ENCODE data around the gene EXOC2. TPM values are rescaled to one million over a fixed set of nuclear protein-coding genes. Genes with fewer than 3 reads are reported as not detected.
A peak's percentile ranks its signal among the peaks of the same experiment; 100 is the strongest.
"Not testable (repeated sequence)": the region's sequence is repeated elsewhere in the genome, so short reads cannot be mapped to it uniquely, and the experiment has no call there.

EXOC2 gene
- total RNA-seq, 1 experiment from 2014 or later = 62.2 TPM

DNA sequence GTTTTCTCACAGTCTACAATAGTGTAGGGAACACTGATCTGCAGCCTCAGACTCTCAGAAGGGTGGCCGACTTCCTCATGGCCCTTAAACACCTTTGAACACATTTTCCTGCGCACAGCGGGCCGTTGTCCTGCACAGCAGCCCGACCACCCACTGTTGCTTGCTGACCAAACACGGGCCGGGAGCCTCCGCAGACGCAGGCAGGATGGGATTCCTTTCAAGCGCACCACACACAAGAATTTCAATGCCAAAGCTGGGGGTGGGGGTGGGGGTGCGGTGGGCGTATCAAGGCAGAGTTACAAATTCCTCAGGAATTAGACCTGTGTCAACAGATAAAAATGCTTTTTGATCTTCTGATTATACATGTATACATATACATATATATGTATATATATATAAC, 110.6 kb downstream of the EXOC2 start:
- DNase-seq (ENCODE audit: low read depth) = no peak

DNA sequence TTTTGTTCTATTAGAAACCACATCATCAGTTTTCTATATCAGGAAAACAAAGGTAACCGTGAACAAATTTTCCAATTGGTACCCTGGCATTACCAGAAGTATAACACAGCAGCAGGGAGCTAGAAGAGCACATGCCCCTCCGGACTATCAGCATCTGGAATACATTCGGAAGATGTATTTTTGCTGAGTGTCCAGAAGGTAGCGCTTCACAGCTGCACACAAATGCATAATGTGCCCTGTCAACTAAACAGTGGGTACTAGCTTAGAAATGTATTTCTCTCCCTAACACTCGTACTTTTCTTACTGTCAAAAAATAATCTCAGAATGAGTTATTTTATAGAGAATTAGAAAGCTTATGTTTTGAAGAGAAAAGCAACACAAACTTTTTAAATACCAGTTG, 113.6 kb downstream of the EXOC2 start:
- no peak for DNase-seq (ENCODE audit: low read depth)

DNA sequence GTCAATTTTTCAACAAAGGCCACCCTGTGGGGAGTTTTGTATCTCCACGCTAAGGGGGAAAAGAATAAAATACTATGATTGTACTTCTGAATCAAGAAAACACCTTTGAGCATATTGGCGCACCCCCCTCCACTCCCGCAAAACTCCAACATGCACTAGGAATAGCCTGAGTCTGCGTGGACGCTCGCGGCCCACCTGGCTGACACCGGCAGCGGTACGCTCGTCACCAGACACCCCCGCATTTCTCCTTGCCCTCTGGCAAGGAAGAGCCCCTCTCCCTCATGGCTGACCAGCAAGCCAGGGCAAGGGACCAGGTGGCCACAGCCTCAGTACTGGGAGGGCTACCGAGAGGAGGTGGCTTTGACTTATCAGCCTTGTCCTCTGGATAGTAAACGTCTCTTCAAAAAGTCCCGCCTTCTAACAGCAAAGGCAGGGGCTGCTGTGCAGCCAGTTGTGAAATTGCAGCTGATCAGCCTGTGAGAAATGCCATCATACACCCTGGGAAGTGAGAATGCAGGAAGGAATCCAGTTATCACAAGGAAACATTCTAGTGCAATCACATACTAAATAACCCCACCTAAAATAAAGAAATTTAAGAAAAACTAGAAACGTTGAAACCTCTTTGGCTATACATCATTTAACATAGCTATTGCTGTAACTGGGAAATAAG, 120.2 kb downstream of the EXOC2 start:
- DNase-seq (ENCODE audit: low read depth) = no peak

DNA sequence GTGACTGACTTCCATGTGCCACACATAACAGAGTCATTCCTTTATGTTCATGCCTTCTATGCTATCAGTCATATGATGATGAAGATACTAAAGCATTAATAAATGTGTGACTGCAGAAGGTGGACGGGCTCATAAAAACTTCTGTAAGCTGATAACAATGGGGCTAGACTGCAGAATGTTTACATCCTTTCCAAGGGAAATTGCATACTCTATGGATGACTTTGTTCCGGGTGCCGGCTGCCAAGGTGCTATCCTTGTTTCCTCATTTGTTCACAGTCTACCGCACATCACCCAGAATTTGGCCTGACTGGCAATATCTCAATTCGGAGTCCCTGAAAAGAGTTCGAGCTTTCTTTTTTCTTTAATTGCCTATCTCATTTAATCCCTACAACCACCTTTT, 121.0 kb downstream of the EXOC2 start:
- DNase-seq (ENCODE audit: low read depth) = no peak

DNA sequence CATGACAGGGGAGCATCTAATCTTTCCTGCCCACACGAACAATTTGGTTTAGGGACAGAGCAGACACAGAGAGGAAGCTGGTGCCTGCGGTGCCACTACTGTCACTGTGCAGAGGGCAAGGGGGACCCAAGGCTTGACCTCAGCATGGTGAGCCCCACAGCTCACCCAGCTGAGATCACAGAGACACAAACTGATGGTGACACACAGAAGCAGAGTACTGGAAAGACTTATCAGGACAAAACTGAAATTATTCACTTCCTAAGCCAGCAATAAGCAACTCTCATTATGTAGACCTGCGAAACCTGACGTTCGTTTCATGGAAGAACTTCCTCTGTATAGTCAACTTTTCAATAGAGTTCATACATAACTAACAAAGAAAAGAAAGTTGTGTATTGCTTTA, 122.1 kb downstream of the EXOC2 start:
- no peak for DNase-seq (ENCODE audit: low read depth)

DNA sequence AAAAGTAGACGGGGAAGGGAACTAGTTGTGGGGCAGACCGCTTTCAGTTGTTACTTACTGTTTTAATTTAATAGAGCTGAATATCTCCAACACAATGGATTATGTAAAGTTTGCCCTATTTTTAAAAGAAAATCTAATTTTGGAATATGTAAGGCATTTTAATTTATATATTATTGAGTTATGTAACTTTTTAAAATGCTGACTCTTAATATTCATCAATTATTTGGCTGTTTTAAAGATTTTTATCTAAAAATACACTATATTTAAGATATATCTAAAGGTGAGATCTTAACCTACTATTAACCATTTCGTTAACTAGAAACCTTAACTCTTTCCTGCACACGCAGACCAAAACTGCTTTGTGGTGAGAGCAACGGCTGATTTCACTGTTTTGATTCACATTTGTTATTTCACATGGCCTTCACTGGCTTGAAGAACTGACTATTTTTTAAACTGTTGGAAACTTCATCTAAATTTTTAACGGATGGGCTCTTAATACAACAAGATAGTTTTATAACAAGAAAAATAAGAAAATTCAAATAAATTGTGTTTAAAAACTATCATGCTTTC, 123.9 kb downstream of the EXOC2 start:
- DNase-seq (ENCODE audit: low read depth) = no peak

DNA sequence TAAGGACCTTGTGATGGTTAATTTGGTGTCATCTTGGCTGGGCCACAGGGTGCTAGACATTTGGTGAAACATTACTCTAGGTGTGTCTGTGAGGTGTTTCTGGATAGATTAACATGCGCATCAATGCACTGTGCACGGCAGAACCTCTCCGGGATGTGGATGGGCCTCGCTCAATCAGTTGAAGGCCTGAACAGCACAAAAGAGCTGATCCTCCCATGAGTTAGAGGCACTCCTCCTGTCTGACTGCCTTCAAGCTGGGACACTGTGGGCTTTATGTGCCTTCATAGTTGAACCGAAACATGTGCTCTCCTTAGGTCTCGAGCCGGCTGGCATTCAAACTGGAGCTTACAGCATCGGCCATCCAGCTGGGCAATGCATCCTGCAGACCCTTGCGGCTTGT, 124.9 kb downstream of the EXOC2 start:
- no peak for DNase-seq (ENCODE audit: low read depth)

DNA sequence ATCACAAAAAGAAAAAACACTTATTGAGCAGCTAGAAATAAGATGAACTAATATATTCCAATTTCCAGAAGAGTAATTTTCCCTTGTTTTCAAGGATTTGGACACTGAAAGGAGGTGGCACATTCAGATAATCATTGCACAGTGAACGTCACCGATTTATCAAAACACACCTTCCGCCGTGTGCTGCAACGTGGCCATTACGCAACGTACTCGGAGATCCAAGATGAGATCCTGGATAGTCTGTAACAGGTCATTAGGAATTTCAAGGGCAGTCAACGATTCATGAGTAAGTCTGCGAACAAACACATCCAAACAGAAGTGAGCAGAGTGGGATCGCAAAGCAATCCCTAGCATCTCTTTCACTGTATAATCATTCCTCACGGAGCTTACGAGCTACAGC, 129.1 kb downstream of the EXOC2 start:
- no peak for DNase-seq (ENCODE audit: low read depth)

DNA sequence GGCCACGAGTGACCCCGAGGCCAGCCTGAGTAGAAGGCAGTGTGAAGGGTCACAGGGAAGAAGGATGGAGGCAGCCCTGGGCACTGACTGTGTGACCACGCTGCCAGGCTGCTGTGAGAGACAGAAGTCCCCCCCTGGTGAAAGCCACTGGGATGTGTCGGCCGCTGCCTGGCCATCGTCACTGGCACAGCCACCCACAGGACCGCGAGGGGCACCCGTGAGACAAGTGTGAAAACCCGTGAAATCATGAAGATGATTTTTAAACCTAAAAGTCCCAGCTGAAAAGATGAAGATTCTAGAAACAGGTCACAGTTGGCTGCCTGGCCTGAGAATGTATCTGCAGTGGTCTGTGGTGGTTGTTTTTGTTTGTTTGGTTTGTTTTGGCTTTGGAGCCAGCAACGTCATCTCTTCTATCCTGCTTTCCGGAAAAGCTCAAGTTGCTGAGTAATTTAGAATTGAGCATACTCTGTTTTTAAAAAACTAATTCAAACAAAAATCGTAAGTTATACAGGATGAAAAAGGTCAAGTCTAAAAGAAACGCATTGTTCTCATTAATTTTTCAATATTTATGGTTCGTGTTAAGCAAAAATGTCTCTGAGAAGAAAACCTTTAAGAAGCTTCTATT, 130.8 kb downstream of the EXOC2 start:
- DNase-seq (ENCODE audit: low read depth) = no peak

DNA sequence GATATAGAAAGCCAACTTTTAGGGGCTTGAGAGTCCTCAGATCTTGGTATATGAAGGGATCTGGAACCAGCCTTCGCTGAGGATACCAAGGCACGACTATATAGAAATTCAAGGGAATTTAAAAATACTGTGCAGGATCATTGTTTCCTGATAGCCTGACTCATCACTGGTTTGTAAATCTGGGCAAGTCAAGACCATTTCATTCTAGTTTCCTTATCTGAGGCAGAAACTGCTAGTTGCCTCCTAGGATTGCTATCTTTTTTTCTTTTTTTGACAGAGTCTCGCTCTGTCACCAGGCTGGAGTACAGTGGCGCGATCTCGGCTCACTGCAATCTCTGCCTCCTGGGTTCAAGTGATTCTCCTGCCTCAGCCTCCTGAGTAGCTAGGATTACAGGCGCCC, 131.6 kb downstream of the EXOC2 start:
- not testable (repeated sequence) for DNase-seq (ENCODE audit: low read depth)

DNA sequence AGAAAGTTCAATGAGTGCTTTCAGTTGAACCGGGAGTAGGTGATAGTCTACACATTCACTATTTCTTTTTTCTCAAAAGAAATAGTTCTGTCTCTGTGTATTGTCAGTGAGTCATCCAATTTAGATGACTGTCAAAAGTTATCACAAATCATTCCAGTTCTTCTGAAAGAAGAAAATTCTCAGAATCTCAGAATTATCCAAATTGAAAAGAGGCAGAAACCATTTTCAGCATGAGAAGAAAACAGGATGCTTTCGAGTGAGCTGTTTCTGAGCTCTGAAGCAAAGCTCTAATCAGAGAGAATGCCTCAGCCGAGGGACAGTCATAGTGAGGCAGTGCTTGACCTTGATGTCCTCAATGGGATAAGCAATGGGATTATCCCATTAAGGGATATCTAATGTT, 134.0 kb downstream of the EXOC2 start:
- DNase-seq (ENCODE audit: low read depth) = no peak

DNA sequence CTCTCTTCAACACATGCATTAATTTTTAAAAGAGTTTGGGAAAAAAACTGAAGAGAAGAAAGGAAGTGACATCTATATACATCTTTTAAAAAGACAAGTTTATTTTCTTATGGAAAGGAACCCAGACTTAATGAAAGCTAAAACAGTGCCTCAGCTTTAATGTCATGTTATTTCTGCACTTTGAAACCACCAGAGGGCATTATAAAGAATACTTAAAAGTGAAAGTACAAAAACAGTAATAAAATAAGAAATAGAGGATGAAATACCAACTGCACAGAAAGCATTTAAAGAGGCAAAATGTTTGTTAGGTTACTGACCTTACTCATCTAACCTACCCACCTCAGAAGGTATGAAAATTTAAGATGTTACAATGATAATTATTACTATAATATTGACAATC, 134.8 kb downstream of the EXOC2 start:
- DNase-seq (ENCODE audit: low read depth) = peak; percentile 9

DNA sequence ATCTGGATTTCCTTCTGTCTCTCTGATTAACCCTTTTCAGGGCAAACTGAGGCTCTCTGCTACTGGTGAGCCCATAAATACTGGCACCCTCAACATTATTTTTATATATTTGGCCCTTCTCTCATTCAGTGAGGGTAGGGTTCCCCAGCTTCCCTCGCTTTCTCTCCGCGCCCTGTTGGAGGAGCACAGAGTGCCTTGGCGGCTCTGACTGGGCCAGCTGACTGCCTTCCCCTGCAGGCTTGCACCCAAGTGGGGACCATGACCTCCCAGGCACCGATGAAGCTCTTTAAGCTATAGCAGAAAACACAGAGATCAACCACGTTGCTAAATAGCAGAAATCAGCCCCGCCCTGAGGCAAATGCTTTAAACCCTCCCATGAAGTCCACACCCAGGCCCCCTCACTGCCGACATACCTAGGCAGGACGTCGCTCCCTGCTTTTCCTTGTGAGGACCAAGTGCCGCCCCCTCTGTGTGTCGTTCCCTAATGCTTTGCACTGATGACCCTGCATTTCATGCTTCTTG, 141.0 kb downstream of the EXOC2 start:
- no peak for DNase-seq (ENCODE audit: low read depth)

DNA sequence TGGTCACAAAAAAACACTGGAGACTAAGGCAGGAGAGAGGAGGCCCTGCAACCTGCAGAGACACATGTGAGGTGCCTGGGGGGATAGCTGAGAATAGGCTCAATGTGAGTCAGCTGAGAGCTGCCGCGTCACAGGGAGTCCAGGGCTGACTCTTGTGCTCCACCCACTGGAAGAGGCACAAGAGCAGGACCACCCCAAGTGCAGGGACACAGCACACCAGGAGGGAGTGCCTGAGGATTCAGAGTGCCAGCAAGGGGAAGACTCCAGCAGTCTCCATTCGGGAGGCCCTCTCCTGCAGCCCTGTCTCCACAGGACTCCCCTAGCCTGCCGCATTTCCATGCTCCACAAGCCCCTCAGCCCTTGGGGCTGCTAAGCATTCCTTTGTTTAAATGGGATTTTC, 141.5 kb downstream of the EXOC2 start:
- DNase-seq (ENCODE audit: low read depth) = peak; percentile 57

DNA sequence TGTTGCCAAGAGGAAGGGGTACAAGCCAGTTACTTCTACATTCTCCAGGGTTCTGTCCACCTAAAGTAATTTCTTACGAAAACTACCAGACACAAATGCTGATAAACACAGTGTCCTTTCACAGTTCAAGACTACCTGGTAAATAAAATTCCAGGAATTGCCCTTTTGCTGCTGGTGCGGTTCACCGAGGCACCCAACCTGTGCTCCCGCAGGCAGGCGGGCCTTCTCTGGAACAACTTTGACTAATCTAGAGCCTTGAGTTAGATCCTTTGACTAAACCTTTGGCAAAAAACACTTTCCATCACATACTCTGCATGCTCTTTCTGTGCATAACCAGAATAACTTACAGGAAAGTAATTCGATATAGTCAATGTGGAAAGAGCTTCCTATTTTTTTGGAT, 143.0 kb downstream of the EXOC2 start:
- no peak for DNase-seq (ENCODE audit: low read depth)

DNA sequence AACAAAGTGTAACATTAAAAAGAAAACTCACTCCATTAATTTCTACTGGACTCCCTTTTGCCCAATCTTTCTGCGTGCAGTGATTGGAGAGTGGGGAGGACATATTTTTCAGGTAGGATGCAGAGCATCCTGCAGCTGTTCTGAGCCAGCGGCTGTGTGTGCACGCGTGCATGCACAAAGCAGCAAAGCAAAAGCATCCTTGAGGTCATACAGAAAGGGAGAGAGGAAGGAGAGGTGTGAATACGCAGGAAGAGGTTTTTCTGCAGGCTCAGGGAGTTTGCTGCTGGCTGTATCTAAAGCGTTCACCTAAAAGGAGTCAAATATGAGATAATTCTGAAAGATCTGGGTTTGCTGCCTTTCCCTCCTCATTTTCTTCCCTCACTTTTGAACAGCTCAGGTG, 144.4 kb downstream of the EXOC2 start:
- no peak for DNase-seq (ENCODE audit: low read depth)

DNA sequence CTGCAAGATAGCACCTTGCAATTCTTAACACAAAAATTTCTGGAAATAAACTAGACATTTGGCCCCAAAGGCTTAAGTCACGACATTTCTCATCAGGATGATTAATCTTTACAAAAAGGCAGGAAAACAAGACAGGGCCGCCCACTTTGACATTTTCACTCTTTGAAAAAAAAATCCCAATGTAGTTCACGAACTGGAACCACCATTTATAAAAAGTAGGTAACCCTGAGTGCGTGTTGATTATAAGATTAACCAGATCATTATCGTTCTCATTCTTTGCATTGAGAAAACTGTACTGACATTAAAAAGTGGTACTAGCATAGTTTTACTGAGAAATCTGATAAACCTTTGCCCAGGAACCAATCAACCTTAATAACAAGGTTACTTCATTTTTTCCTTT, 144.8 kb downstream of the EXOC2 start:
- DNase-seq (ENCODE audit: low read depth) = no peak

DNA sequence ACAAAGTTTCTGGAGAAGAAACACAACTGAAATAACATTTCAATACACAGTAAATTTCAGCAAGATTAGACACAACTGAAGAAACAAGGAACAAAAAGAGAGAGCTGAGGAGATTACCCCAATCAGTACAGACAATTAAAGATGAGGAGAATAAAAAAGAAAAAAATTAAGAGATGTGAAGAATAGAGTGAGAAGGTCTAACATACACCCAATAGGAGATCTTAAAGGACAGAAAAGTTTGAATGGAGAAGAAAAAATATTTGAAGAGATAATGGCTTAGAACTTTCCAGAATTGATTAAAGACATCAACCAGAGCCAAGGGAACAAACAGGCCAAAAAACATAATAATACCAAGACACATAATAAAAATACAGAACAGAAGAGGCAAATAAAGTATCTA, 152.4 kb downstream of the EXOC2 start:
- no peak for DNase-seq (ENCODE audit: low read depth)

DNA sequence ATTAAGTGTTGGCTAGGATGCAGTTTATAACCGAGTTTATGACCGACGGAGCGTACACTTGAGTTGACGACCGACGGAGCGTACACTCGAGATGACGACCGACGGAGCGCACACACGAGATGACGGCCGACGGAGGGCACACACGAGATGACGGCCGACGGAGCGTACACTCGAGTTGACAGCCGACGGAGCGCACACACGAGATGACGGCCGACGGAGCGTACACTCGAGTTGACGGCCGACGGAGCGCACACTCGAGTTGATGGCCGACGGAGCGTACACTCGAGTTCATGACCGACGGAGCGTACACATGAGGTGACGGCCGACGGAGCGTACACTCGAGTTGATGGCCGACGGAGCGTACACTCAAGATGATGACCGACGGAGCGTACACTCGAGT, 155.8 kb downstream of the EXOC2 start:
- no peak for DNase-seq (ENCODE audit: low read depth)

DNA sequence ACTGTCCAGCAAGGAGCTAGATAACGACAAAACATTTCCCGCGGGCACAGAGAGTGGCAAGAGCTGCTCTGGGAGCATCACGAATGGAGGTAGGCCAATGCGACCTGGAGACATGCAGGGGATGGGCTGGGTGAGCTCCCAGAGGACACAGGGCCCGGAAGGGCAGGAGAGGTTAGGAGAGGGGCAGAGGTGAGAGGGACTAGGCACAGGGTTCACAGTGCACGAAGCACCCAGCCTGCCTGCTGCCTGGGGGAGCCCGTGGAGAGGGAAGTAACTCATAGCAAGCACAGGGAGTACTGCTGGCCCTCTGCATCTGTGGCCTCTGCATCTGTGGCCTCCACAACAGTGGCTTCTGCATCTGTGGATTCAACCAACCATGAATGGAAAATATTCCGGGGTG, 162.5 kb downstream of the EXOC2 start:
- no peak for DNase-seq (ENCODE audit: low read depth)

DNA sequence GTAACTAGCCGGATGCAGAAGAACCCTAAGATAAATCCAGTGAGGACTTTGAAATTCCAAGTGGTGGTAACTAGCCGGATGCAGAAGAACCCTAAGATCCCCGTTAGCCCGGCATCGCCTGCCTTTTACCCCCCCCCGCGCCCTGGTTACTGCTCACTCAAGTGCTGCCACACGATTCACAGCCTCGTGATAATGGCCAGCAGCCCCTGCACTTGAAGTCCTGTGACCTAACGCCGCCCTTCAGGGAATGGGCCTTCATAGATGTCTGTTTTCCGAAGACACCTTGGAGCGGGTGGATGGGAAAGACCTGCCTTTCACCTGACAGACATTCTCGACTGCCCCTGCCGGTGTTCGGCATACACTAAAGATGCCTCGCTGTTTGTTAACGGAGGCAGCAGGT, 163.9 kb downstream of the EXOC2 start:
- DNase-seq (ENCODE audit: low read depth) = no peak

DNA sequence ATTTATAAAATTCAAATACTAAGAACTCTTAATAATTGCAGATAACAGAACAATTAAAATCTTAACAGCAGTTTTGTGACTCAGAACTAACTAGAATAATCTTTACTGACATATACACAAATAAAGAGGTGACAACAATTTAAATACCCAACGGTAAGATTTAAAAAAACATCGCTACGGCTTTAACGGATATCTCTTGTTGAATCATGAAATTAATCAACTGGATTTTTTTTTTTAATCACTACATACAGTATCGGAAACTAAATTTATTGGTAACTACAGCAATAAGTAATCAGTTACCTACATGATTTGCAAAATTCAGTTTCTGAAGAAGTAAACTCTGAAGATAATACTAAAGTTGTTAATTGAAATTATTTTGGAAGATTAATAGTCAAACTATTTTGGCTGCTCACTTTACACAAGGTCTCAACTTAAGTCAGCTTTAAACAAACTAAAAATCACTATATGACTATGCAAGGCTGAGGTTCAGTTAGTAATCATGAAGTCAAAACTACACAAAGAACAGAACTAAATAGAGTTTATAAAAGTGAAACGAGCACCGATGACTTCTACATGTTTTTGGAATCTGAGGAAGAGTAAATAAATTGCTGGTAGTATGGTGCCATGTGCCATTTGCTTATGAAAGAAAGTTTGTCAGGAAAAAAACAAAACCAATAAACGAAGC, 164.8 kb downstream of the EXOC2 start:
- DNase-seq (ENCODE audit: low read depth) = no peak

DNA sequence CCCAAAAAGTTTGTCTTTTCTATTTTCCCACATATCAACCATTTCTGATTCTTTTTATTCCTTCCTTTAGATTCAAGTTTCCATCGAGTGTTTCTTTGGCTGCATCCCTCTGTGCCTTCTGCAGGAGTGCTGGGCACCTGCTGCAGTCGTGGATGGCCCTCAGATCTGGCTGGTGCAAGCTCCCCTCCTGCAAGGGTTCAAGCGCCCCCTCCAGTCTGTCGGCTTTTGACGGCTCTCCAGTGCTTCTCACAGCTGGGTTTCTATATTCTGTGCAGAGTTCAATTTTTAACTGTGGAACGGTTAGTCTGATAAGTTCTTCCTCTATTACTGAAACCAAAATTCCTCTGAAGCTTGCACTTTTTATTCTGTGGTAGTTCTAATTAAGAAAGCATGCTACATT, 168.1 kb downstream of the EXOC2 start:
- no peak for DNase-seq (ENCODE audit: low read depth)
